ENCODE measurements around the gene PCDHGA4.
"Not testable (repeated sequence)": the region's sequence is repeated elsewhere in the genome, so short reads cannot be mapped to it uniquely, and the experiment has no call there.

PCDHGA4 gene

GRCh38 chr5:141349917-141350619, 4.8 kb upstream of the PCDHGA4 start, which contains the start of gene PCDHGB1:
PCDHGB1 (plus strand) TSS chr5:141350099; CDS start chr5:141350261, 162 bp downstream.
- DNase-seq, result peak in 1 of 2 donors; percentile 25

GRCh38 chr5:141351591-141351990, 3.2 kb upstream of the PCDHGA4 start:
- no peak for DNase-seq

- DNase-seq, result no peak
Observed at GRCh38 chr5:141355641-141356040, 820 bp downstream of the PCDHGA4 start.

GRCh38 chr5:141356133-141356532, 1.3 kb downstream of the PCDHGA4 start:
- no peak for DNase-seq

- no peak for DNase-seq
Observed at GRCh38 chr5:141356950-141357349, 2.1 kb downstream of the PCDHGA4 start.

- peak in 1 of 2 donors; percentile 29 for DNase-seq
Observed at GRCh38 chr5:141359790-141360426, 5.1 kb downstream of the PCDHGA4 start, which contains the start of gene PCDHGB2. PCDHGB2 (plus strand) TSS chr5:141359994; CDS start chr5:141360136, 142 bp downstream.

GRCh38 chr5:141360685-141361084, 5.9 kb downstream of the PCDHGA4 start:
- no peak for DNase-seq

- DNase-seq, result no peak
Observed at GRCh38 chr5:141362719-141363118, 7.9 kb downstream of the PCDHGA4 start.

- DNase-seq, result no peak
Observed at GRCh38 chr5:141363952-141364660, 9.3 kb downstream of the PCDHGA4 start, which contains the start of gene PCDHGA5. PCDHGA5 (plus strand) TSS chr5:141364162; CDS start chr5:141364331, 169 bp downstream.

- no peak for DNase-seq
Observed at GRCh38 chr5:141366016-141366896, 11.4 kb downstream of the PCDHGA4 start.

GRCh38 chr5:141369994-141370848, 15.4 kb downstream of the PCDHGA4 start, which contains the start of gene PCDHGB3:
PCDHGB3 (plus strand) TSS chr5:141370242; CDS start chr5:141370395, 153 bp downstream.
- DNase-seq, result peak in 1 of 2 donors; percentile 45

GRCh38 chr5:141371572-141372475, 17.0 kb downstream of the PCDHGA4 start:
- no peak for DNase-seq

GRCh38 chr5:141373673-141374317, 19.0 kb downstream of the PCDHGA4 start, which contains the start of gene PCDHGA6:
PCDHGA6 (plus strand) TSS chr5:141373891; CDS start chr5:141374084, 193 bp downstream.
- DNase-seq, result peak; percentile 9 to 16

GRCh38 chr5:141374627-141375026, 19.8 kb downstream of the PCDHGA4 start:
- no peak for DNase-seq

- not testable (repeated sequence) for DNase-seq
Observed at GRCh38 chr5:141375444-141376155, 20.8 kb downstream of the PCDHGA4 start.

- no peak for DNase-seq
Observed at GRCh38 chr5:141382469-141383294, 27.9 kb downstream of the PCDHGA4 start, which contains the start of gene PCDHGA7. PCDHGA7 (plus strand) TSS chr5:141382742; CDS start chr5:141382900, 158 bp downstream.

- DNase-seq, result no peak
Observed at GRCh38 chr5:141383345-141383744, 28.5 kb downstream of the PCDHGA4 start.
